Measurements from ENCODE around the gene SIL1.
"Not testable (repeated sequence)": the region's sequence is repeated elsewhere in the genome, so short reads cannot be mapped to it uniquely, and the experiment has no call there.

SIL1 gene

GRCh38 chr5:139068060-139068459 is 130.1 kb downstream of the SIL1 start:
- DNase-seq (ENCODE audit: low read depth), result no peak

GRCh38 chr5:139065306-139065705 is 132.9 kb downstream of the SIL1 start:
- DNase-seq (ENCODE audit: low read depth), result no peak

DNA sequence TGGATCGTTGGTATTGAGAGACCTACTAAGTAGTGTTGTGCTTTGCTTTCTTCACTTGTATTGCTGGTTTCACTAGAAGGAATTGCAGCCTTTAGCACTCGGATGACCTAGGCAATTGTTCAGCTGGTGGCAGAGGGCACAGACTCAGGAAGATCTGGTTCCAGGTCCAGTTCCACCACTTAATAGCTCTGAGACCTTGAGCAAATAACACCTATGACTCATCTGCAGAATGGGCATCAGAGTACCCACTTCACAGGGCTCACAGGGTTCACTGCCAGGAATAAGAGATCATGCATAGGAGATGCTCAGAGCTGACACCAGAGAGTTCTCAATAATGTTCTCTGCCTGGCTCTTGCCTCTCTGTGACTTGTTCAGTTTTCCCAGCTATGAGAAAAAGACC is 133.6 kb downstream of the SIL1 start:
- DNase-seq (ENCODE audit: low read depth), result no peak

DNA sequence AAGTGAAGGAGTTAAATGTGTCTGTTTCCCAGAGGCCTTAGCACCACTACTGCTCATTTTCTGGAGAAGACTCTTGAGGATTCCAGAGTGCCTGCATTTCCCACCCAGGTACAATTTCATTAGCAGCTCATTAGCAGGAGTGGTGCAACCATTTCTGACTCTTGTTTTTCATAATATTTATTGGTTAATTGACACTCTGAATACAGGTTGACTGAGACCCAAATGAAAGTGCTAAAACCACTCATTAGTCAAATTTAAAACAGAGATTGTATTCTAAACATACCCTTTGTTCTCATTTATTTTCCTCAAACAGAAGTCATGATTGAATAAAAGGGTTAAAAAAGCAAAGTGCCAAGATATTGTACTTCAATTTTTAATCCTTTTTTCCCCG is 134.5 kb downstream of the SIL1 start:
- no peak for DNase-seq (ENCODE audit: low read depth)

DNA sequence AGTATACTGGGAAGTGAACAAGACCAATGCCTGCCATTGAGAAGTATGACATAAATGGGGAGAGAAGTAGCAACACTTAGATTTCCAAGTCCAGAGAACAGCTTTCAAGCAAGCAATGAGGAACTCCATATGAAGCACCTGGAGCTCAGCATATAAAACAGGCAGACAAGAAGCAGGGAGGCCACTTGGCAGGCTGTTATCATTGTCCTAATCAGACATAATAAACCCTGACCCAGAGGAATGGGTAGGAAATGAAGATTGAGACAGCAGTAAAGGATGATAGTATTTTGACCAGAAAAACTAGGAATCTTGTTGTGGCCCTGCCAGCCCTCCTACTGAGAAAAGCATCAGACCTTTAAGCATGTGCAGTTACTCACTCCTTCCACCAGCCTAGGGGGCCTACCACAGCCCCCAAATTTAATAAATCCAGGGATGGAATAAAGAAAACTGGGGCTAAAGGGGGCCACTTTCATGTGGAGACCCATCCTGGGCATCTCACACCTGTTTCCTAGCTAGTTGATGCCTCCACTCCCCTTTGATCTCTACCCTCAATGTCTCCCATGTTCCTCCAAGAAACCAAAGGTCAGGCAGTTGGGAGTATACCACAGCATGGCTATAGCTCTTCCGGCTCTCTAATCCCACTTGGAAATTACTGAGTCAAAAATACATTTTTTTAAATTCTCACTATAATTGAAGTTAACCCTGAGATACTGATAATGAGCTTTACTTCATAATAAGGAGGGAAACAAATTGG is 135.1 kb downstream of the SIL1 start:
- DNase-seq (ENCODE audit: low read depth), result no peak

DNA sequence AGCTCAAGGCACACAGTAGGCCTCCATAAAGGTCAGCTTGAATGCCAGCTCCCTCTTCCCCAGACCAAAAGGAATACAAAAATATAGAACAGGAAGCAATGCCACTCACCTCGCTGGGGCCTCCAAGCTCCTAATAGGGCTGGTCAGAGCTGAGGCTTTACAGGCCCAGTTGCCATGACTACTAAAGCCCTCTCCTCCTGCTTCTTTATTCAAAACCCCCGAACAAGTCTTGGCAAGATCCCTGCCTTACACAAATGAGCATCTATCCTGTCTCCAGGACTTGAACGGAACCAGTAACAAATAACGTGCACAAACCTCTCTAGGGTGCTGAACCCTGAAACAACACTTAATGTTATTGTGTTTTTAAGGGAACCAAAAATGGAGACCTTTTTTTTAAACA is 136.3 kb downstream of the SIL1 start:
- no peak for DNase-seq (ENCODE audit: low read depth)

- peak; percentile 69 for DNase-seq (ENCODE audit: low read depth)
Measured at GRCh38 chr5:139061274-139061673, 136.9 kb downstream of the SIL1 start.

GRCh38 chr5:139058121-139058520 is 140.0 kb downstream of the SIL1 start:
- peak; percentile 14 for DNase-seq (ENCODE audit: low read depth)

DNA sequence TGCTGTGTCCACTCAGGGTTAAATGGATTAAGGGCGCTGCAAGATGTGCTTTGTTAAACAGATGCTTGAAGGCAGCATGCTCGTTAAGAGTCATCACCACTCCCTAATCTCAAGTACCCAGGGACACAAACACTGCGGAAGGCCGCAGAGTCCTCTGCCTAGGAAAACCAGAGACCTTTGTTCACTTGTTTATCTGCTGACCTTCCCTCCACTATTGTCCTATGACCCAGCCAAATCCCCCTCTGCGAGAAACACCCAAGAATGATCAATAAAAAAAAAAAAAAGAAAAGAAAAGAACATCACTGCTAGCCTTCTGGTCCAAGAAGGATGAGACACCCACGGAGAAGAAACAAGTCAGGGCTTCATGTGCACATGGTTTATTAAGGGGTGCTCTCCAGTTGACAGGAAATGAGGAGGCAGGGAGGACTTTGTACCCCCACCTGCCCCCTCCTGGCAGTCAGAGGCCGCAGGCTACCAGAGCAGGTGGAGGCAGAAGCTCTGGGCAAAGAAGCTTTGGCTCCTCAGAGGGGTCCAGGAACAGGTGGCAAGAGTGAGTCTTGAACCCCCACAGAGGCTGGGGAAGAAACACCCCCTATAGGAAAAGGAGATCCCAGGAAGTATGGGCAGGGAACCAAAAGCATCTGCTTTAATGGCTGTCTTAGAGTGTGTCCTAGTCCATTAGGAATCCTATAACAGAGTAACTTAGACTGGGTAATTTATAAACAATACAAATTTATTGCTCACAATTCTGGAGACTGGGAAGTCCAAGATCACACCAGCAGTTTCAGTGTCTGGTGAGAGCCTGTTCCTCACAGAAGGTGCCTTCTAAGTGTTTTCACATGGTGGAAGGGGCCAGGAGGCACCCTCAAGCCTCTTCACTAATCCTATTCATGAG is 140.9 kb downstream of the SIL1 start:
- DNase-seq (ENCODE audit: low read depth), result not testable (repeated sequence)

GRCh38 chr5:139052975-139053374 is 145.2 kb downstream of the SIL1 start:
- no peak for DNase-seq (ENCODE audit: low read depth)

DNA sequence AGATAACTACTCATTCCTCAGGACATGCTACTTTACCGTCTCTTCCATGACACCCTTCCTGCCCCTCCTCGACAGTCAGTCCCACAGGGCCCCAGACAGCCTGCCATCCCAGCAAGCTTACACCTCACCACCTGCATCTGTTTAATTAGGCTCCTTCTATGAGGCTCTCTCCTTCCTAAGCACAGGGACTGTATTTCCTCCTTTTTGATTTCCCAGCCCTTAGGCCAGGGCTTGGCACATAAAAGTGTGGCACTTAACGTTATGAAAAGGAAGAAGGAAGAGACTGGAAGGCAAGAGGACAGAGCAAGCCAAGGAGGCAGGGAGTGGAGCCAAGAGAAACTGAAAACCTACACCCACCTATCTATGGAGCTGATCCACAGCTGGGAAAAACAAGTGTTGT is 146.8 kb downstream of the SIL1 start:
- no peak for DNase-seq (ENCODE audit: low read depth)

DNA sequence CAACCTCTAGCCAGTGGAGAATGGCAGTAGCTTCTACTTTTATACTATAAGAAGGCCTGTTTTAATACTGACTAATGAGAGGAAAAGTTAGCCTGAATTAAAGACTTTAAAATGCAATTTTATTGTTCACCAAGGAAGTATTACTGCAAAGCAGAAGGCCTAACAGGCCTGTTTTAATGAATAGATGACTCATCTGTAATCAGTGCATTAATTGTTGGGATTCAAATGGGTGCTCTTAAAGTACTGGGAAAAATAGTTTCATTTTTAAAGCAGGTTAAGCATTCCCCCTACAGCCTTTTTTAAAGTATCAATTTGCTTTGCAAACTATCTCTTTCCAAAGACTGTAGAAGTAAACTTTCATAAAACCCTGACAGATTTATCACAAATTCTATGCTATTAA is 147.7 kb downstream of the SIL1 start:
- no peak for DNase-seq (ENCODE audit: low read depth)

GRCh38 chr5:139049780-139050179 is 148.4 kb downstream of the SIL1 start:
- DNase-seq (ENCODE audit: low read depth), result no peak

DNA sequence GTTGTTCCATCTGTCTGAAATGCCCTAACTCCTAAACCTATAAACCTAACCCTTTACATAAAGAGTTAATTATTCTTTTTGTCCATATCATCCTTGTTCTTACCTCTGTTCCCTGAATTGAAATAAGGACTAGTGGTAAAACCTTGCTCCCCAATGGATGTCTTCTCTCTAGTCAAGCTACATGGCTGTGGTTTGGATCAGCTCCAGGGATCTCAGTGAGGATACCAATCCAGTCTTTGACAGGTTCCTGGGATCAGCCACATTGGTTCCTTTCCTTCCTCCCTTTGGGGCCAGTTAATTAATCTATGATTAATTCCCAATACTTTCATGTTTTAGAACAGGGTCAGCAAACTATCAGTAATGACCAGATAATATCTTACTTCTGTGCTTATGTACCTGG is 151.6 kb downstream of the SIL1 start:
- DNase-seq (ENCODE audit: low read depth), result no peak

DNA sequence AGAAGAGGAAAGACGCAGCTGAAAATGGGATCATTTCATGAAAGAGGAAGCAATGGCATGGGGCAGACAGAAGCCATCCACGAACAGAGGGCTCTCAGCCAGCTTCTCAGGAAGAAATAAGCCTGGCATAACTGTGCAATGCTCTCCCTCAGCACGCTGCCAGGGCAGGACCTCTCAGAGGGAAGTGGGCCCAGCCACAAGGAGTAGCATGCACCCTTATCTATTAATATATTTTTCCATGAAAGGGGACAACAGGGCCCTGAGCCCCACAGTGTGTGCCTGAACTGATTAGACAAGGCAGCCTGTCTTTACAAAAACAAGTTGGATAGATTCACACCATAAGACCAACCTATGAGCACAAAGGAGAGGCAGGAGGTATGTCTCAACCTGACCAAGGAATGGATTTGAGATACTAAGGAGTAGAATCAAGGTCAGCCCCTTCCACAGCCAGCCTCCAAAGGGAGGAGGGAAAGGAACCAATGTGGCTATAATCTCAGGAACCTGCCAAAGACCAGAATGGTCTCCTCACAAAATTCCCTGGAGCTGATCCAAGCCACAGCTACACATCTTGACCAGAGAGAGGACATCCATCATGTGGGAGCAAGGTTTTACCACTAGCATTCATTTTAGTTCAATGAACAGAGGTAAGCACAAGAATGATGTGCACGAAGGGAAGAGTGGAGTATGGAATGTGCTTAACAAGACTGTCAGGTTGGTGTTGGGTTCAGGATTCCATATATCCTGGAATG is 154.8 kb downstream of the SIL1 start:
- DNase-seq (ENCODE audit: low read depth), result no peak

- no peak for DNase-seq (ENCODE audit: low read depth)
Measured at GRCh38 chr5:139040081-139040480, 158.1 kb downstream of the SIL1 start.

DNA sequence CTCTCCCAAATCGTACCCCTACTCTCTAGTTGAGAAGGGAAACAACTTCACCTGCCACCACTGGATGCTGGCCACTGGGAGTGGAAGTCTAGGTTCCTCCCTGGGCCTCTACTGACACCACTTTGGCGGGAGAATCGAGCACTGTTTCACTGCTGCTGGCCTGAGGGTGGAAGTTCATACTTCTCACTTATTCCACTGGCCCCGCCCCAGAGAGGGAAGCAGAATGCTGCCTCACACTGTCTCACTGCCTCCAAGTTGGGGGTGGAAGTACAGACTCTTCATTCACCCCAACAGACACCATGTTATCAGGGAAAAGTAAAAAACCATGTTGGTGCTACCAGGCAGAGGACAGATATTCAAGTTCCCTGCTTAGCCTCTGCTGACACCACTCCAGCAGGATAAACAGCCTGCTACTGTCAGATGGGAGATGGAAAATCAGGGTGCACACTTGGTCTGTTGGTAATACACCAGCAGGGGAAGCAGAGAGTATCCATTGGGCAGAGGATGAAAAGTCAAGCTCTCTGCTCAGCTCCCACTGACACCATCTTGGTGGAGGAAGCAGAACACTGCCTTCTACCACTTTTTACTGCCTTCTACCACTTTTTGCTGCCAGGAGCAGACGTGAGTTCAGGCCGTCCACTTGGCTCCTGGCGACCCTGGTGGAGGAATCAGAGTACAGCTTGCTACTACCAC is 159.4 kb downstream of the SIL1 start:
- DNase-seq (ENCODE audit: low read depth), result no peak

- DNase-seq (ENCODE audit: low read depth), result peak; percentile 21
Measured at GRCh38 chr5:139037732-139038131, 160.4 kb downstream of the SIL1 start.

DNA sequence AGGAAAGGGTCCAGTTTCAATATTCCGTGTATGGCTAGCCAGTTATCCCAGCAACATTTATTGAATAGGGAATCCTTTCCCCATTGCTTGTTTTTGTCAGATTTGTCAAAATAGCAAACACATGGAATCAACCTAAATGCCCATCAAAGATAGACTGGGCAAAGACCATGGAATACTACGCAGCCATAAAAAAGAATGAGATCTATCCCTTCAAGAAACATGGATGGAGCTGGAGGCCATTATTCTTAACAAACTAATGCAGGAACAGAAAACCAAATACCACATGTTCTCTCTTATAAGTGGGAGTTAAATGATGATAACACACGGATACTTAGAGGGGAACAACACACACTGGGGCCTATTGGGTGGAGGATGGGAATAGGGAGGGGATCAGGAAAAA is 161.8 kb downstream of the SIL1 start:
- DNase-seq (ENCODE audit: low read depth), result not testable (repeated sequence)

DNA sequence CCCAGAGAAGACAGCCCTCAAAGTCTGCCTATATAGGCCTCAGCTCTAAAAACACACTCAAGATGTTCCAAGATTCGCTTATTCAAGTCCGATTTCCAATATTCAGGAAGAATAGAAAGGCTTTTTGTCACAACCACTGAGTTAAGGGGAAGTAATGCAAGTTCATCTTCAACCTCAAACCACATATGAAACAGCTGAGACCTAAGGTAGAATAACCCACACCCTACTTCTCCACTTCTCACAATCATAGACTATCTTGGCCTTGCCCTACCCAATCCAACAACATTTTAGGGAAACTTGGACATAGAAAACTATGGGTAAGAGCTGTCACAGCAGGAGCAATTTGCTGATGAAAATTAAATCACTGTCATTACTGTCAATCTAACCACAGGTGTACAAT is 171.0 kb downstream of the SIL1 start:
- no peak for DNase-seq (ENCODE audit: low read depth)

DNA sequence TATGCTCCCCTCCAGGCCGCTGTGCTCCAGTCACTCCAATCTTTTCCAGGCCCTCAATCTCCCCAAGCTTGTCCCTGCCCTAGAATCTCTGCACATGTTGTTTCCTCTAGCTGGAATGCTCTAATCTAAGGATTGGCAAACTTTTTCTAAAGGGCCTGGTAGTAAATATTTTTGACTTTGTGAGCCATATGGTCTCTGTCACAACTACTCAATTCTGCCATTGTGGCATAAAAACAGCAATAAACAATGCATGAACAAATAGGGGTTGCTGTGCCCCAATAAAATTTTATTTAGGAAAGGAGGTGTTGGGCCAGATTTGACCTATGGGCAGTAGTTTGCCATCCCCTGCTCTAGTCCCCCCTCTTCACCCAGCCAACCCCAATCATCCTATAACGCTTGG is 172.5 kb downstream of the SIL1 start:
- no peak for DNase-seq (ENCODE audit: low read depth)

- no peak for DNase-seq (ENCODE audit: low read depth)
Measured at GRCh38 chr5:139023286-139023685, 174.9 kb downstream of the SIL1 start.
